Ovary (tissue), 3 donors: ENCODE results near the gene TBX19.

Experiments
- CTCF ChIP-seq, 3 donors: fragments of 450-650 bp in 2 of 3; fragments of 200-600 bp in 1 of 3; IDR thresholded peaks; one replicate each; pipeline versions ENCODE4 v1.5.1 to v1.8.0; 2016 to 2022; ENCODE audit warnings: antibody characterized with exemption in 3 of 3, mild to moderate bottlenecking in 1 of 3
- EP300 ChIP-seq: sonication (generic); formaldehyde crosslinking; IDR thresholded peaks from one replicate; pipeline ENCODE4 v1.6.1; 2017; ENCODE audit warnings: antibody characterized with exemption
- POLR2A ChIP-seq: fragments of 450-650 bp; IDR thresholded peaks from one replicate; pipeline ENCODE4 v1.6.1; 2017; ENCODE audit warnings: antibody characterized with exemption, mild to moderate bottlenecking, moderate library complexity
- donor health status: DM: no; HTN: no; CAD: no.

GRCh38 chr1:168281603-168282325 lies 1.1 kb downstream of the TBX19 start:
- TF ChIP-seq POLR2A, result no peak
- TF ChIP-seq CTCF (IDR thresholded peaks at IDR 0.05), result no peak
- no peak for TF ChIP-seq EP300
